B cell (primary cell): ENCODE data around the gene CKAP2L. TPM values are rescaled to one million over a fixed set of nuclear protein-coding genes. Genes with fewer than 3 reads are reported as not detected.

Experiments
- ATAC-seq: fragments of 200-7000 bp; cut with Tn5 transposase; one replicate; pipeline ENCODE4 v1.10.0; 2021; ENCODE audit warnings: low read depth, mild to moderate bottlenecking, moderate number of reproducible peaks, moderate library complexity
- CTCF ChIA-PET: fragments of 350-600 bp; sonication (Branson Sonifier 250); formaldehyde crosslinking; loops from one replicate; lab custom pipeline; 2021; ENCODE audit warnings: antibody characterized with exemption, inconsistent platforms; lab: Charles Lee
- POLR2A ChIA-PET: fragments of 350-600 bp; sonication (Branson Sonifier 250); formaldehyde crosslinking; loops from one replicate; lab custom pipeline; 2021; ENCODE audit warnings: antibody characterized with exemption; lab: Charles Lee
- DNase-seq: peaks from one replicate; pipeline ENCODE4 v3.0.0; 2013
- H2AFZ ChIP-seq: 2 replicates; pipeline ENCODE4 v1.6.1; 2012; ENCODE audit warnings: mild to moderate bottlenecking, low read depth, low read length; ENCODE audit not compliant: insufficient read depth, poor library complexity, severe bottlenecking
- H3K27ac ChIP-seq, 2 donors: 1 replicate in 1 of 2; 2 replicates in 1 of 2; pipeline ENCODE4 v1.5.1; 2012 to 2013; ENCODE audit warnings: low read length in 2 of 2, mild to moderate bottlenecking in 2 of 2, moderate library complexity in 1 of 2
- H3K27me3 ChIP-seq, 4 experiments: fragments of 200-600 bp in 1 of 4; sonication (generic) in 1 of 4; replicated peaks in 1 of 4; 1 replicate in 2 of 4; 2 replicates in 2 of 4; pipeline versions ENCODE4 v1.6.1 to v1.7.0; 2013 to 2016; ENCODE audit warnings: low read length in 3 of 4, mild to moderate bottlenecking in 2 of 4, mixed read lengths in 1 of 4, moderate library complexity in 1 of 4; ENCODE audit not compliant: insufficient read depth in 4 of 4, control insufficient read depth in 3 of 4; ENCODE audit errors: control extremely low read depth in 1 of 4
- H3K36me3 ChIP-seq, 2 experiments: replicated peaks in 1 of 2; 1 replicate in 1 of 2; 2 replicates in 1 of 2; pipeline versions ENCODE4 v1.6.1 to v1.7.1; 2013; ENCODE audit warnings: low read length in 1 of 2; ENCODE audit not compliant: insufficient read depth in 2 of 2, control insufficient read depth in 1 of 2; ENCODE audit errors: control extremely low read depth in 1 of 2, extremely low read depth in 1 of 2
- H3K4me1 ChIP-seq, 2 donors: fragments of 200-600 bp in 1 of 2; sonication (generic) in 1 of 2; 1 replicate in 1 of 2; 2 replicates in 1 of 2; pipeline versions ENCODE4 v1.5.1 to v1.6.1; 2013 to 2017; ENCODE audit warnings: low read length in 2 of 2; ENCODE audit not compliant: control insufficient read depth in 2 of 2, insufficient read depth in 2 of 2
- H3K4me2 ChIP-seq: replicated peaks from 2 replicates; pipeline ENCODE3; 2012; ENCODE audit warnings: mild to moderate bottlenecking, low read depth, low read length; ENCODE audit not compliant: poor library complexity, severe bottlenecking
- H3K4me3 ChIP-seq, 5 experiments: fragments of 200-600 bp in 1 of 5; sonication (generic) in 1 of 5; 1 replicate in 3 of 5; 2 replicates in 2 of 5; pipeline versions ENCODE4 v1.5.1 to v1.7.0; 2011 to 2016; ENCODE audit warnings: low read length in 4 of 5, mild to moderate bottlenecking in 4 of 5, low read depth in 2 of 5, control low read depth in 1 of 5, moderate library complexity in 1 of 5; ENCODE audit not compliant: insufficient read depth in 1 of 5; ENCODE audit errors: control extremely low read depth in 1 of 5, extremely low read depth in 1 of 5
- H3K79me2 ChIP-seq: fragments of 200-600 bp; sonication (generic); one replicate; pipeline ENCODE4 v1.6.0; 2016; ENCODE audit warnings: low read length; ENCODE audit not compliant: control insufficient read depth, insufficient read depth
- H3K9ac ChIP-seq: fragments of 200-600 bp; sonication (generic); 2 replicates; pipeline ENCODE4 v1.6.1; 2017; ENCODE audit warnings: mild to moderate bottlenecking, low read length, moderate library complexity
- H3K9me3 ChIP-seq, 3 donors: one replicate each; pipeline versions ENCODE4 v1.6.1 to v1.7.1; 2013; ENCODE audit warnings: low read length in 2 of 3; ENCODE audit not compliant: control insufficient read depth in 2 of 3, insufficient read depth in 1 of 3; ENCODE audit errors: control extremely low read depth in 1 of 3
- H4K20me1 ChIP-seq: 2 replicates; pipeline ENCODE4 v1.6.0; 2012; ENCODE audit warnings: mild to moderate bottlenecking, low read length; ENCODE audit not compliant: insufficient read depth, control insufficient read depth, poor library complexity, severe bottlenecking
- H3K27ac Mint-ChIP-seq: one replicate; pipeline ENCODE4 v1.8.0; 2021; ENCODE audit warnings: mixed read lengths
- H3K27me3 Mint-ChIP-seq: one replicate; pipeline ENCODE4 v1.8.0; 2021; ENCODE audit warnings: mixed read lengths
- H3K4me1 Mint-ChIP-seq: one replicate; pipeline ENCODE4 v1.8.0; 2021; ENCODE audit warnings: mixed read lengths
- H3K4me3 Mint-ChIP-seq: one replicate; pipeline ENCODE4 v1.8.0; 2021; ENCODE audit warnings: mixed read lengths
- H3K9me3 Mint-ChIP-seq: one replicate; pipeline ENCODE4 v1.8.0; 2022; ENCODE audit warnings: mixed read lengths; ENCODE audit not compliant: insufficient read depth
- CTCF ChIP-seq: fragments of 200-600 bp; IDR thresholded peaks from one replicate; pipeline ENCODE4 v1.8.0; 2022; ENCODE audit warnings: antibody characterized with exemption, mild to moderate bottlenecking
- EZH2 ChIP-seq: IDR thresholded peaks from 2 replicates; pipeline ENCODE4 v1.6.1; 2012; ENCODE audit warnings: borderline replicate concordance, low read depth, mild to moderate bottlenecking, moderate library complexity, low read length; ENCODE audit not compliant: insufficient read depth, poor library complexity, severe bottlenecking
- WGBS: methylation state at CpG from one replicate; pipeline ENCODE4 v1.1.5; 2013; ENCODE audit warnings: missing lambda C conversion rate; ENCODE audit not compliant: insufficient coverage; 5-methylcytosine and 5-hydroxymethylcytosine counted together
- intact Hi-C: fragments of 100-400 bp; cut with micrococcal nuclease; formaldehyde crosslinking; loops from one replicate; pipeline ENCODE4 v1.10.0; 2022
- polyA plus RNA-seq: library from polyadenylated mRNA; depleted of rRNA; stranded (reverse); fragments of >200 nt; gene quantifications from 2 replicates; pipeline ENCODE4 v1.2.3, GENCODE V29; 2012
- total RNA-seq, 2 donors: library from RNA; stranded (reverse); fragments of 120-200 nt in 1 of 2; gene quantifications; 1 replicate in 1 of 2; 2 replicates in 1 of 2; pipeline versions ENCODE4 v1.2.3 to v1.2.4, GENCODE V29; 2013 to 2022

CKAP2L gene
- total and polyA plus RNA-seq, 2 donors (not counting 1 experiment from before 2014, with no cell fraction given) = 0.01 to 0.25 TPM

GRCh38 chr2:112779598-112779997 lies 15.2 kb upstream of the CKAP2L start:
- H3K27me3 Mint-ChIP-seq = peaks cover 8% of the 10 kb centered on the region
- H3K9ac ChIP-seq = no peak overlapping the region
- H2AFZ ChIP-seq = no peak overlapping the region
- no peaks in the 10 kb centered on the region for H3K9me3 Mint-ChIP-seq
- no peak overlapping the region for H3K4me3 Mint-ChIP-seq
- H3K4me1 Mint-ChIP-seq = peaks cover 36% of the 10 kb centered on the region
- no CpG with 5 or more reads among the region's 1 CpG for WGBS
- no peaks in the 10 kb centered on the region for H3K27me3 ChIP-seq
- no peak overlapping the region for H3K27ac ChIP-seq
- no peak for DNase-seq
- peaks cover 20 to 21% of the 10 kb centered on the region in 2 donors for H3K4me1 ChIP-seq
- ATAC-seq = no peak
- H3K4me2 ChIP-seq = no peak overlapping the region
- TF ChIP-seq CTCF (no peak), EZH2 (no peak)
- no peak overlapping the region for H3K27ac Mint-ChIP-seq
- H3K36me3 ChIP-seq = no peaks in the 10 kb centered on the region
- no peak overlapping the region for H3K4me3 ChIP-seq
- CTCF ChIA-PET = interaction anchor here (1.7 kb wide), 1 partner anchor 27 kb away, joined by 4 read pairs; no protein-coding TSS in a partner anchor
- POLR2A ChIA-PET = no interaction called here
- intact Hi-C loops = no loop called here
- H4K20me1 ChIP-seq = no peaks in the 10 kb centered on the region
- H3K9me3 ChIP-seq = no peaks in the 10 kb centered on the region
- H3K79me2 ChIP-seq = no peaks in the 10 kb centered on the region

GRCh38 chr2:112777036-112777435 lies 12.6 kb upstream of the CKAP2L start:
- no peak overlapping the region for H3K4me2 ChIP-seq
- H4K20me1 ChIP-seq = no peaks in the 10 kb centered on the region
- TF ChIP-seq CTCF (no peak), EZH2 (no peak)
- no peak overlapping the region for H2AFZ ChIP-seq
- no peak overlapping the region for H3K27ac ChIP-seq
- ChIA-PET CTCF (no interaction called here), POLR2A (no interaction called here)
- H3K27me3 ChIP-seq = no peaks in the 10 kb centered on the region
- DNase-seq = no peak
- Mint-ChIP-seq H3K4me1 (peaks cover 17% of the 10 kb centered on the region), H3K27me3 (peaks cover 8% of the 10 kb centered on the region), H3K27ac (no peak overlapping the region), H3K4me3 (no peak overlapping the region), H3K9me3 (no peaks in the 10 kb centered on the region)
- H3K36me3 ChIP-seq = no peaks in the 10 kb centered on the region
- H3K4me1 ChIP-seq = peaks cover 8 to 12% of the 10 kb centered on the region in 2 donors
- intact Hi-C loops = no loop called here
- ATAC-seq = no peak
- no peak overlapping the region for H3K9ac ChIP-seq
- H3K4me3 ChIP-seq = no peak overlapping the region
- H3K9me3 ChIP-seq = no peaks in the 10 kb centered on the region
- H3K79me2 ChIP-seq = no peaks in the 10 kb centered on the region
